ENCODE data around the gene SLC17A9.

The SLC17A9 gene

DNA sequence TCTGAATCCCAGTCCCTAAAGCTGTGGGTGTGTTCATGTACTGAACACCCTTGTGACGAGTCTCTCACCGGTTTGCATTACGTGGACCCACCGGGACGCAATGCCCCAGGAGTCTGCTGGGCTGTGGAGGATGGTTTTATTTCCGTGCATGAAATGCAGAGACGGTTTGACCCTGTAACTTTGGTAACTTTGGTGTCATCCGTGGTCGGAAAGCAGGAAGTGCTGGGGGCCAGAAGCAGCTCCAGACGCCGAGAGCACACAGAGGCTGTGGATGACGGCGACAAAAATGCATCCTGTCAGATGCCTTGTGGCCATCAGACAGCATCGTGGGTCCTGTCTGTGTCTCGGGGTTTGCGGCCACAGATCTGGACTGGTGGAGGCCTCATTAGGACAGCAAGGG, 47.1 kb downstream of the SLC17A9 start:
- in situ Hi-C loops (cut with MboI; ENCODE audit: low sequenced_read_pairs) = no loop called here

DNA sequence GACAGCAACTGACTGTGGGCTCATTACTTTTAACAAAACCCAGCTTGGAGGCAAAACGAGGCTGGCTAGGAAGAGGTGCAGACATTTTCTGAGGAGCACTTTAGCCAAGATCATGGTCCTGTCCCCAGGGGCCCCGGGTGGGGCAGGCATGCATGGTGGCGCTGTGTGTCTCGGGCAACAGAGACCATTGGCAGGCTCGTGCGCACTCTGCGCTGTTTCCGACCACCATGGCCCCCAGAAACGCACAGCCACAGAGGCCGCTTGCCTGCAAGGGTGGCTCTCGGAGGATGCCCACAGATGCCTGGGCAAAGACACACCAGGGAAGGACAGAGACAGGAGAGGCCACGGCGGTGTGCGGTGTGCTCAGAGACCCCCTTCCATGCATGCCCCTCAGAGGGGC, 47.5 kb downstream of the SLC17A9 start:
- in situ Hi-C loops (cut with MboI; ENCODE audit: low sequenced_read_pairs) = no loop called here

GRCh38 chr20:63000958-63001357, 48.4 kb downstream of the SLC17A9 start:
- in situ Hi-C loops (cut with MboI; ENCODE audit: low sequenced_read_pairs) = no loop called here

DNA sequence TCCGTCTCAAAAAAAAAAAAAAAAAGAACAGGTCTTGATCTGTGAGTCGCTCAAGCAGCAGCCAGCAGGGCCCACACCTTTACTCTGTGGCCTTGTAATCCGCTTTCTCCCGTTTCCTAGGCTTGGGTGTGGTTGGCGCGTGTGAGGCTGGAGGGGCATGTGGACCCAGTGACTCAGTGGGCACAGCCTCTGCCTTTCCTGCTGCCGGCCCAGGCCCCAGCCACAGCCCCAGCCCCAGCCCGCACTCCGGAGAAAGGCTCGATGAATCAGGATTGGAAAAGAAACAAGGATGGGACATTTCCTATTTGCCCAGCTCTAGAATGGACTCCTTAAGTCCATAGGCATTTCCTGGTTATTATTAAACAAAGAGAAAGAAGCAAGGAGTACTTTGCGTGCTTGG, 50.0 kb downstream of the SLC17A9 start:
- in situ Hi-C loops (cut with MboI; ENCODE audit: low sequenced_read_pairs) = no loop called here

DNA sequence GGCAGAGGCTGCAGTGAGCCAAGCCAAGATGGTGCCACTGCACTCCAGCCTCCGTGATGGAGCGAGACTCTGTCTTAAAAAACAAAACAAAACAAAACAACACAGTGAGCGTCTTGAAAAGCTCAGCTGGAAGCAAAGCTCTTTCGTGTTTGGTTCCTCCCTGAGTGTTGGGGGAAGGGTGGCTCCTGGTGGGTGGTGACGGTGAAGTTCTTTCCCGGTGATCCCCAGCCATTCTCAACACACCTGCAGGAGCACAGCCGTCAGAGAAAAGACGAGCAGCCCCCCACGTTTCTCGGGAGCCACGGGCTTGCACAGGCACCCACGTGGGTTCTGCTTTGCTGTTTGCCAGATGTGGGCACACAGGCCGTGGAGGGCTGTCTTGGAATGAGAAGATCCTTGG, 51.0 kb downstream of the SLC17A9 start:
- in situ Hi-C loops (cut with MboI; ENCODE audit: low sequenced_read_pairs) = no loop called here

DNA sequence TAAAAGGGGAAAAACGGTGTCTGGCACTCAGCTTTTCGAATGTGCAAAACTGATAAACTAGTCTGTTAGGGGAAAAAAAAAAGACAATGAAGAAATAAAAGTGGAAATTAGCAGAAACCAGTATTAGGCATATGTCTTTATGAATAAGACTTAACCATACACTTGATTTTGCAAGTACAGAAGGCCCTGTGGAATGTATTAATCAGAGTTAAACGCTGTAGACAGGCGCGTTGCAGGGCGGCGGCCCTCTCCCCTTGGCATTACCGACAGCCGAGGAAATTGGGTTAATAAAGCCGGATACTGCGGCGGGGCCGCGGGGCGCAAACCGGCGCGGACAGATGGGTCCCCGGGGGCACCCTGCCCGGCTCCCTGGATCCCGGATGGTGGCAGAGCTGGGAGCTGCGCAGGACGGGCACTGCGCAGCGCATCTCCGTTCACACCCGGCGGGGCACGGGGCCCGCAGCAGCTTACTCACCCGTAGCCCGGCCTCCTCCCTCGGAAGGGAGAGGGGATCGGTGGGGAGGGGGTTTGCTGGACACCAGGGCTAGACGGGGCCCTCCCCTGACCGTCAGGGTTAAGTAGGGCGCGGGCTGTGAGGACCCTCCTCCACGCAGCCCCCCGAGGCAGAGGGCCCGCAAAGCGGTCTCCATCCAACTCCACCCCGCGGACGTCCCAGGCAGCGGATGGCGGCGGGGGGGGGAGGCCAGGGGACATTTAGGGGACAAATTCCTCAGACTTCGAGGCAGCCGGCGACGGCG, 52.3 kb downstream of the SLC17A9 start:
- in situ Hi-C loops (cut with MboI; ENCODE audit: low sequenced_read_pairs) = no loop called here

DNA sequence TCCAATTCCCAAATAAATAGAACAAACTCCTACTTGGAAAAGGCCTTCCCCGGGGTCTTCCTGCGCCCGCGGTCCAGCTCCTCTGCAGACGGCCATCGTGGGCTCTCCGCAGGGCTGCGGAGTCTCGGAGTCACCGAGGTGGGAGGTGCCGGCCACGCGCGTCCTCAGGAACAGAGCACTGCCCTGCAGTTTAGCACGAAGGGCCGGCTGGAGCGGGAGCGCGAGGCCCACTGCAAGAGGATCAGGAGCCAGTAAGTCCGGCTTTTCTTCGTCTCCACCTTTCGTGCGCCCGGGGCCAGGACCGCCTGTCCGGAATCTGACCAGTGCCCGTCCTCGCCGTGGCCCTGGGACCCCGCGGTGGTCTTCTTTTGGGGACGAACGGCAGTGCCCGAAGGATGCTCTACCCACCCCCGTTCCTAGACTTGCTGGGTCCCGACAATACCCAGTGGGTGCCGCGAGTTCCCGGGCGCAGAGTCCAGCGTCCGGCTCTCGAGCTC, 52.9 kb downstream of the SLC17A9 start:
- in situ Hi-C loops (cut with MboI; ENCODE audit: low sequenced_read_pairs) = no loop called here

DNA sequence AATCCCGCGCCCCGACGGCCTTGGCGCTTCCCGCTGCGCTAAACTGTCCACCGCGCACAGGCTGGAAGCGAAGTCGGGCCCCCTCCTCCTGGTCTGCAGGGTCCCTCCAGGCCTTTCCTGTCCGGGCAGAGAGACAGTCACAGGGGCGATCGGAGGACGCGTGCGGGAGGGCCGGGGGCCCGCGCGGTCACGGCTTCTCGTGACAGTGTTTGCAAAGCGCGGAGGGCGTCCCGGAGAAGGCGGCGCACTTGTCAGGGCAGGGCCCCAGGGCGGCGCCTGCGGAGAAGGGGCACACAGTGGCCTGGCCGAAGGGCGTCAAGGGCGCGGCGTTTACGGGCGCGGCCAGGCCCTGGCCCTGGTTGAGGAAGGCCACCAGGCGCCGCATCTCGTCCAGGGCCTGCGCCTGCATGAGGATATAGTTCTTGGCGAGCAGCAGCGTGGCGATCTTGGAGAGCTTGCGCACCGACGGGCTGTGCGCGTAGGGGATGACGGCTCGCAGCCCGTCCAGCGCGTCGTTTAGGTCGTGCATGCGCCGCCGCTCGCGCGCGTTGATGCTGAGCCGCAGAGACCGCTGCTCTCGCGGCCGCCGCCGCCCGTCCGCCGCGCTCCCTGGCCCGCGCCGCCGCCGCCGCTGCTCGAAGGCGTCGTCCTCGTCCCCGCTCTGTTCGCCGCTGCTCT, 53.5 kb downstream of the SLC17A9 start:
- in situ Hi-C loops (cut with MboI; ENCODE audit: low sequenced_read_pairs) = no loop called here

DNA sequence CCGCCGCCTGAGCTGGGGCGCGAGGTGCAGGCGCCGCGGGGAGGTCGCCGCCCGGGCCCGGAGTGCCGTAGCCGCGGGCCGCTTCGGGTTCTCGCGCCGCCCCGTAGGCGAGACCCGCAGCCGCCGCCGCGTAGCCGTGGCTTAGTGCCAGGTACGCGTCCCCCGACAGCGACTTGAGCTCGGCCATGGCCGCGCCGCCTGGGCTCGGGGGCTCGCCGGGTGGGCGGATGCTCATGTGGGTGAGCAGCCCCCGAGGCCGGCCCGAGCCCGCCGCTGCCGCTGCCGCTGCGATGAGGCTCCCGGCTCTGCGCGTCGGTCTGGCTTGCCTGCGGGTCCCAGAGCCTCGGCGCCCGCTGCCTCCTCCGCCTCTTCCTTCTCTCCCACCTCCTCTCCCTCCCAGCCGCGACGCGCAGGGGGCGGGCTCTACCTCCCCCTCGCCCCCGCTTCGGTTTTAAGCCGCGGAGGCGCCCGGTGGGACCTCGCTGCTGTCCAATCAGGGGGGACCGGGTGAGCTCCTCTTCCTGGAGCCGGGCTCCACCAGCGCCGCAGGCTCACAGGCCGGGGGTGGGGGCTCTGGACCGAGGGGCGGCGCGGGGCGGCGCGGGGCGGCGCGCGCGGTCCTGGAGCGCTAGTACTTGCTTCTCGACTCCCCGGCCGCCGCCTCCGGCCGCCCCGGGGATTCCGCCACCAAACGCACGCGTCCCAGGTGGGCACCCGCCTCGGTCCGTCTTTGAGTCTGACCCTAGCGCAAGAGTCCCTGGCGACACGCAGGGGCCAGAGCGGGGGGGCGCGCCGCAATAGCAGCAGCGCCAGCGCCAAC, 54.2 kb downstream of the SLC17A9 start, which contains the start of gene BHLHE23:
BHLHE23 (minus strand) TSS at position 425 of the 820 bp plus-strand sequence; CDS start at position 235, 190 bp downstream.
- in situ Hi-C loops (cut with MboI; ENCODE audit: low sequenced_read_pairs) = no loop called here

GRCh38 chr20:63007360-63007645, 54.8 kb downstream of the SLC17A9 start:
- in situ Hi-C loops (cut with MboI; ENCODE audit: low sequenced_read_pairs) = no loop called here

DNA sequence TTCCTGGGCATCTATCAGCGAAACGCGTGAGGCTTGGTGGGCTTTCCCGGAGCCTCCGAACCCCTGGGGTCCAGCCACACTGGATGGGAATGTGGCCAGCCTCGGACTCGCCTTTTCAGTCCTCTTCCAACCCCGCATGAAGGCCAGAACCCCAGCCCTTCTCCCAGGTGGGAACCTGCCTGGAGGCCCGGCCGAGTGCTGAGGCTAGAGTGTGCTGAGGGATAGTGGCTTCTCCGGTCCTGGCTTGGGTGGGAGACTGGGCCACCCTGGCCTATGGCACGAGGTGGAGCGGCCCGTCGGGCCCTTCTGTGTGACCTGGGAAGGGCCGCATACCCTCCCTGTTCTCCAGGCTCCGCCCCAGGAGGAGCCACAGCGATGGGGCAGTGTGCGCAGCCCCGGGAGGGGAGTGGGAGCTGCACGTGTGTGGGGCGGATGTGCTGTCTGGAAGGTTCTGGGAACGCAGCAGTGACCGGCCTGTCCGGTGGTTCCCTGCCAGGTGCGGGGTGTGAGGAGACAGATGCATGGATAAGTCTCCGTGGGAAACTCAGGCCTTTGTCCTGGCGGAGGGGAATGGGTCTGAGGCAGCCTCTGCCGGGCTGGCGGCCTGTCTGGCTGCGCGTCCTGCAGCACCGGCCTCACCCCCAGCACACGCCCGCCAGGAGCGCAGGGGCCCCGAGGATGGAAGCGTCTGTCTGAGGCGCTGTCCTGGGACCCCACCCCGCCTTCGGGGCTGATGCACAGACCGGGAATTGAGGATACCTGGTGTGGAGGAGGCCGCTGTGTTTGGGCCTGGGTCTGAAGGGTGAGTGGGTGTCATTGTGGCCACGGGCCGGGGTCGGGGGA, 55.4 kb downstream of the SLC17A9 start:
- in situ Hi-C loops (cut with MboI; ENCODE audit: low sequenced_read_pairs) = no loop called here

GRCh38 chr20:63008541-63009044, 56.1 kb downstream of the SLC17A9 start:
- in situ Hi-C loops (cut with MboI; ENCODE audit: low sequenced_read_pairs) = no loop called here

DNA sequence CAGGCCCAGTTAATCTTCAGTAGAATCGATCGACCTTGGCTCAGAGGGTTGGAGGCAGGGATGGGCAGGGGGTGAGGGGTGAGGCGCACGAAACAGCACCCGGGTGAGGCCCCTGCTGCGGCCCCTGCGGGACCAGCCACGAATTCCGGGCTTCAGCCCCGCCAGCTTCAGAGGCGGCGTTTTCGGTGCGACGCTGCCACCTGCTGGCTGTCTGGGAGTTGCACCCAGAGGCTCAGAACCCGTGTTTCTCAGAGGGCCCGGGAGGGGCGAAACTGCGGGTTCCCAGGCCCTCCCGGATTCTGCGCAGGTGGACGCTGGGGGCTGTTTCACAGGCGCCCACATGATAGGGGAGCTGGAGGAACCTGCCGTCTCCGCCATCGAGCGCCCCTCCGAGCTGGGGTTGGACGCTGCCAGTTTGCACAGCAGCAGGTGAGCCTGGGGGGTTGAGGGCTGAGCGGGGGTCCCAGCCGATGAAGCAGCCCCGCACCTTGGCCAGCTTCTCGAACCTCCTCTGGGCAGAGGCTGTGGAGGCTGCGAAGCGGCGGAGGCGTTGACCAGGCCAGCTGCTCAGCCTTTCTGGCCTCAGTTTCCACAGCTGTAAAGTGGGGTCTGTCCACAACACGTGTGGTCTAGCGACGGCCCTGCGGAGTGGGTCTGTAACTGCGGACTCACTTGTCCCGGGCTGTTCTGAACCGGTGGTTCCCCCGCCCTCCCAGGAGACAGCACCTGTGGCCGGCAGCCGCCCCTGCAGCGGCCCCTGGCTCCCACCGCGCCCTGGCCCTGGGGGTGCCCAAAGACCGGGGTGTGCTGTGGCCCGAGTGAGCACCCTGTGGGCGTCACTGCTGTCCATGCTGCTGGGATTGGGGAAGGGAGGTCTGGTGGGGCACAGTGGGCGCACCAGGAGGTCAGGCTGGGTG, 56.8 kb downstream of the SLC17A9 start:
- in situ Hi-C loops (cut with MboI; ENCODE audit: low sequenced_read_pairs) = no loop called here

- in situ Hi-C loops (cut with MboI; ENCODE audit: low sequenced_read_pairs) = no loop called here
Measured at GRCh38 chr20:63009988-63010769, 57.7 kb downstream of the SLC17A9 start.

DNA sequence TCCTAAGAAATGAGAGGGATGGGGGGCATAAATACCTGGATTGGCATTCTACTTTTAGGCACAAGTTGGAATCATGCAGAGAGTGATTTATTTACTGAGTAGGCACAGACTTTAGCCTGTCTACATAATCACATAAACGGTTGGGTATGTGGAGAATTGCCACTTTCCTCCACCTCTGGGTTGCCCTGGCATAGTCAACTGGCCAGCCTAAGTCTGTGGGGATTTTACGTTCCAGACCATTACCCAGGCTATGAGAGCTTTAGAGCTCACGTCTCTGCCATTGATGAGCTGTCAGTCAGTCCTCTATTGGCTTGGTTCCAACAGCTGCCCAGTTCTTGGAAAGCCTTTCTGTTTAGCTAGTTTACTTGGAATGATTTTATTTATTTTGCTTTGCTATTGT, 59.3 kb downstream of the SLC17A9 start:
- in situ Hi-C loops (cut with MboI; ENCODE audit: low sequenced_read_pairs) = no loop called here

GRCh38 chr20:63013207-63013606, 60.7 kb downstream of the SLC17A9 start:
- in situ Hi-C loops (cut with MboI; ENCODE audit: low sequenced_read_pairs) = no loop called here

DNA sequence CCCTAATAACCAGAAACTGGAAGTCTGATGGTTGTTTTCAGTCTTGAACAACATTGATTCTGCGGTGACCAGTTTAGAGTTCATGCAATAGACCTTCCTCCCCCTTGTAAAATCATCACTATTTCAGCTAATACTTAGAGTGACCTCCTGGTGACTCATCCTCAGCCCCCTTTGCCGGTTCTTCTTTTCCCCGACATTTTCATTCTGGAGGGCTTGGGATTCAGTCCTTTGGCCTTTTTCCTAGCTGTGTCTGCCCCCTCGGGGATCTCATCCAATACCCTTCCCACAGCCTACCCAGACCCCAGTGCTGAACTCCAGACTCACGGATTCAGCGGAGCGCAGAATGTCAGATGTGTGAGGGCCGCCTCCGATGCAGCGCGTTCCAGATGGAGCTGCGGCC, 61.8 kb downstream of the SLC17A9 start:
- in situ Hi-C loops (cut with MboI; ENCODE audit: low sequenced_read_pairs) = no loop called here

- in situ Hi-C loops (cut with MboI; ENCODE audit: low sequenced_read_pairs) = no loop called here
Measured at GRCh38 chr20:63014710-63015109, 62.2 kb downstream of the SLC17A9 start.

All from HL-60/S4 treated with phorbol 12-myristate 13-acetate at 8.2 ng/mL for 4 days and 3 days (cell line).